ENCODE data around the gene TMCC2. TPM values are rescaled to one million over a fixed set of nuclear protein-coding genes. Genes with fewer than 3 reads are reported as not detected.
A peak's percentile ranks its signal among the peaks of the same experiment; 100 is the strongest.

The TMCC2 gene
- total and polyA plus RNA-seq, 2 experiments from 2014 or later = 2.6 to 9.9 TPM

GRCh38 chr1:205247130-205247921, 19.6 kb downstream of the TMCC2 start:
- H3K27ac ChIP-seq (ENCODE audit: low read depth) = peak overlapping the region; percentile 45; the same call in 1 of the 2 replicates

GRCh38 chr1:205248793-205249601, 21.3 kb downstream of the TMCC2 start:
- no peak overlapping the region for H3K27ac Mint-ChIP-seq
- no peak for ATAC-seq
- no peaks in the 10 kb centered on the region for H3K9me3 Mint-ChIP-seq
- no peak for TF ChIP-seq ZNF331 (CRISPR knock-in tag; IDR thresholded peaks at IDR 0.05; ENCODE audit: low read depth)
- TF ChIP-seq NANOG (IDR thresholded peaks at IDR 0.05; ENCODE audit: borderline replicate concordance) = no peak
- TF ChIP-seq POLR2AphosphoS5 (IDR thresholded peaks at IDR 0.05; ENCODE audit: low read depth) = no peak
- TF ChIP-seq ZNF462 (CRISPR knock-in tag; IDR thresholded peaks at IDR 0.05) = no peak
- no peak for TF ChIP-seq EZH2 (IDR thresholded peaks at IDR 0.05; ENCODE audit: low read depth, unreplicated experiment)
- no peak for TF ChIP-seq ZNF114 (CRISPR knock-in tag; IDR thresholded peaks at IDR 0.05)
- TF ChIP-seq EZH2phosphoT487 (IDR thresholded peaks at IDR 0.05; ENCODE audit: unreplicated experiment) = no peak
- no peak for TF ChIP-seq REST (IDR thresholded peaks at IDR 0.05; ENCODE audit: unreplicated experiment)
- no peak for TF ChIP-seq CREB1 (CRISPR knock-in tag; IDR thresholded peaks at IDR 0.05; ENCODE audit: low read depth)

More at GRCh38 chr1:205247130-205247921, 19.6 kb downstream of the TMCC2 start:
- Mint-ChIP-seq H3K27ac (no peak overlapping the region), H3K27me3 (ENCODE audit: insufficient read depth, low read depth, poor library complexity) (peaks cover 3% of the 10 kb centered on the region), H3K36me3 (ENCODE audit: low read depth) (no peaks in the 10 kb centered on the region; the same call in 2 of the 3 replicates), H3K4me1 (peaks cover 21% of the 10 kb centered on the region; the same call in 2 of the 3 replicates), H3K9me3 (no peaks in the 10 kb centered on the region), H3K4me3 (no peak overlapping the region)
- Histone ChIP-seq H3K4me2 (no peak overlapping the region), H3K9me2 (ENCODE audit: insufficient read depth) (no peaks in the 10 kb centered on the region), H3K27me3 (ENCODE audit: insufficient read depth) (no peaks in the 10 kb centered on the region), H4K20me1 (replicated peaks; ENCODE audit: insufficient read depth) (no peaks in the 10 kb centered on the region; the same call in 1 of the 2 replicates), H3K4me3 (no peak overlapping the region), H3K36me3 (ENCODE audit: insufficient read depth) (no peaks in the 10 kb centered on the region), H3K4me1 (ENCODE audit: insufficient read depth) (no peaks in the 10 kb centered on the region; the same call in 1 of the 2 replicates), H2AFZ (no peak overlapping the region), H3F3A (replicated peaks; ENCODE audit: low read depth) (no peaks in the 10 kb centered on the region), H3K79me2 (replicated peaks; ENCODE audit: insufficient read depth) (no peaks in the 10 kb centered on the region)
- ATAC-seq (peak; percentile 20), DNase-seq (ENCODE audit: low spot score) (no peak)
- TF ChIP-seq JUNB (IDR thresholded peaks at IDR 0.05; ENCODE audit: unreplicated experiment) = no peak

More at GRCh38 chr1:205248793-205249601, 21.3 kb downstream of the TMCC2 start:
- Histone ChIP-seq H3K36me3 (ENCODE audit: insufficient read depth) (no peaks in the 10 kb centered on the region), H4K20me1 (replicated peaks; ENCODE audit: insufficient read depth) (no peaks in the 10 kb centered on the region), H3K4me3 (no peak overlapping the region), H3K9me2 (ENCODE audit: insufficient read depth) (no peaks in the 10 kb centered on the region), H3K27ac (ENCODE audit: low read depth) (no peak overlapping the region), H3K27me3 (ENCODE audit: insufficient read depth) (no peaks in the 10 kb centered on the region), H3K4me2 (no peak overlapping the region), H3K4me1 (ENCODE audit: insufficient read depth) (no peaks in the 10 kb centered on the region; the same call in 1 of the 2 replicates), H2AFZ (no peak overlapping the region), H3F3A (replicated peaks; ENCODE audit: low read depth) (no peaks in the 10 kb centered on the region), H3K79me2 (replicated peaks; ENCODE audit: insufficient read depth) (no peaks in the 10 kb centered on the region)
- H3K4me1 Mint-ChIP-seq = peaks cover 22% of the 10 kb centered on the region; the same call in 2 of the 3 replicates
- H3K4me3 Mint-ChIP-seq = no peak overlapping the region
- no peaks in the 10 kb centered on the region; the same call in 2 of the 3 replicates for H3K36me3 Mint-ChIP-seq (ENCODE audit: low read depth)
- DNase-seq (ENCODE audit: low spot score) = no peak
- H3K27me3 Mint-ChIP-seq (ENCODE audit: insufficient read depth, low read depth, poor library complexity) = peaks cover 3% of the 10 kb centered on the region

All from GM23338 (cell line).